ENCODE measurements around the gene EPG5.
"Not testable (repeated sequence)": the region's sequence is repeated elsewhere in the genome, so short reads cannot be mapped to it uniquely, and the experiment has no call there.

EPG5 gene

GRCh38 chr18:45978084-45978483, 11.0 kb upstream of the EPG5 start:
- DNase-seq, result no peak

- DNase-seq, result no peak
Measured at GRCh38 chr18:45976974-45977373, 9.8 kb upstream of the EPG5 start.

- DNase-seq, result no peak
Measured at GRCh38 chr18:45976566-45976965, 9.4 kb upstream of the EPG5 start.

GRCh38 chr18:45974088-45974536, 7.0 kb upstream of the EPG5 start:
- DNase-seq, result peak; percentile 83

- DNase-seq, result not testable (repeated sequence)
Measured at GRCh38 chr18:45964913-45965312, 2.2 kb downstream of the EPG5 start.

- peak; percentile 31 for DNase-seq
Measured at GRCh38 chr18:45962866-45963265, 4.3 kb downstream of the EPG5 start.

- DNase-seq, result peak; percentile 58
Measured at GRCh38 chr18:45962461-45962860, 4.7 kb downstream of the EPG5 start.

- not testable (repeated sequence) for DNase-seq
Measured at GRCh38 chr18:45959484-45959883, 7.6 kb downstream of the EPG5 start.

- peak; percentile 15 for DNase-seq
Measured at GRCh38 chr18:45958730-45959129, 8.4 kb downstream of the EPG5 start.

- no peak for DNase-seq
Measured at GRCh38 chr18:45958027-45958426, 9.1 kb downstream of the EPG5 start.

- no peak for DNase-seq
Measured at GRCh38 chr18:45957100-45957499, 10.0 kb downstream of the EPG5 start.

- DNase-seq, result no peak
Measured at GRCh38 chr18:45954070-45954934, 12.8 kb downstream of the EPG5 start.

- no peak for DNase-seq
Measured at GRCh38 chr18:45951016-45951714, 16.0 kb downstream of the EPG5 start.

- DNase-seq, result no peak
Measured at GRCh38 chr18:45945669-45946068, 21.5 kb downstream of the EPG5 start.

GRCh38 chr18:45940724-45941123, 26.4 kb downstream of the EPG5 start:
- peak; percentile 24 for DNase-seq

- DNase-seq, result no peak
Measured at GRCh38 chr18:45939236-45939635, 27.9 kb downstream of the EPG5 start.

- peak; percentile 48 for DNase-seq
Measured at GRCh38 chr18:45938488-45938935, 28.6 kb downstream of the EPG5 start.

- DNase-seq, result no peak
Measured at GRCh38 chr18:45935591-45936335, 31.4 kb downstream of the EPG5 start.

GRCh38 chr18:45932708-45933107, 34.4 kb downstream of the EPG5 start:
- DNase-seq, result no peak

GRCh38 chr18:45930963-45931362, 36.2 kb downstream of the EPG5 start:
- DNase-seq, result no peak

- no peak for DNase-seq
Measured at GRCh38 chr18:45926691-45927090, 40.4 kb downstream of the EPG5 start.

- DNase-seq, result no peak
Measured at GRCh38 chr18:45926085-45926484, 41.0 kb downstream of the EPG5 start.

- no peak for DNase-seq
Measured at GRCh38 chr18:45923138-45923537, 44.0 kb downstream of the EPG5 start.

Data from activated CD4-positive, alpha-beta T cell treated with anti-CD3 and anti-CD28 coated beads, Interleukin-2, Interleukin-6, amounts not matched to agents 100 ng/mL and 50 ng/mL, durations not matched to agents 16 hours and 8 hours (primary cell).